GM12872 (cell line): ENCODE data around the gene NFATC1.

Experiments
- TF ChIP-seq, protein P1 (sequence below): IDR thresholded peaks from 3 replicates; pipeline ENCODE4 v1.5.1; 2011; ENCODE audit warnings: low read depth, mild to moderate bottlenecking, low read length, moderate library complexity; ENCODE audit not compliant: insufficient read depth

NFATC1 gene

GRCh38 chr18:79487183-79487800 is 91.6 kb downstream of the NFATC1 start:
- TF ChIP-seq, protein P1, sequence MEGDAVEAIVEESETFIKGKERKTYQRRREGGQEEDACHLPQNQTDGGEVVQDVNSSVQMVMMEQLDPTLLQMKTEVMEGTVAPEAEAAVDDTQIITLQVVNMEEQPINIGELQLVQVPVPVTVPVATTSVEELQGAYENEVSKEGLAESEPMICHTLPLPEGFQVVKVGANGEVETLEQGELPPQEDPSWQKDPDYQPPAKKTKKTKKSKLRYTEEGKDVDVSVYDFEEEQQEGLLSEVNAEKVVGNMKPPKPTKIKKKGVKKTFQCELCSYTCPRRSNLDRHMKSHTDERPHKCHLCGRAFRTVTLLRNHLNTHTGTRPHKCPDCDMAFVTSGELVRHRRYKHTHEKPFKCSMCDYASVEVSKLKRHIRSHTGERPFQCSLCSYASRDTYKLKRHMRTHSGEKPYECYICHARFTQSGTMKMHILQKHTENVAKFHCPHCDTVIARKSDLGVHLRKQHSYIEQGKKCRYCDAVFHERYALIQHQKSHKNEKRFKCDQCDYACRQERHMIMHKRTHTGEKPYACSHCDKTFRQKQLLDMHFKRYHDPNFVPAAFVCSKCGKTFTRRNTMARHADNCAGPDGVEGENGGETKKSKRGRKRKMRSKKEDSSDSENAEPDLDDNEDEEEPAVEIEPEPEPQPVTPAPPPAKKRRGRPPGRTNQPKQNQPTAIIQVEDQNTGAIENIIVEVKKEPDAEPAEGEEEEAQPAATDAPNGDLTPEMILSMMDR, result no peak

DNA sequence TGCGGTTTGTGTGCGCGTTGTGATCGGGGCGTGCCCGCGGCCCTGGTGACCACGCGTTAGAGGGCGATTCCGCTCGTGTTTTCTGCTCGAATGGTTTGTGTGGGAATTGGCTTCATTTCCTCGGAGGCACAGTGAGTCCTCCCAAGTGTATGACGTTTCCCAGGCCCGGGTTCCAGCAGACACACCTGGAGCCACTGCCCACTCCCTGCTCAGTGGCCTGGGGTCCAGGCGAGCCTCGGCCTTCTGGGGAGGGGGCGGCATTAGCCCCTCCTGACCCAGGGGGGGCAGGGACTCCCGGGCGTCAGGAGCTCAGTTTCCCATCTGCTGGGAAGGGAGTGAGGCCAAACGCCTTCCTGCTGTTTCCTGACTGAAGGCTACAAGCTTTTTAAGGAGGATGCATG is 92.1 kb downstream of the NFATC1 start:
- TF ChIP-seq, protein P1, result no peak

GRCh38 chr18:79488311-79489050 is 92.8 kb downstream of the NFATC1 start:
- TF ChIP-seq, protein P1, result no peak

DNA sequence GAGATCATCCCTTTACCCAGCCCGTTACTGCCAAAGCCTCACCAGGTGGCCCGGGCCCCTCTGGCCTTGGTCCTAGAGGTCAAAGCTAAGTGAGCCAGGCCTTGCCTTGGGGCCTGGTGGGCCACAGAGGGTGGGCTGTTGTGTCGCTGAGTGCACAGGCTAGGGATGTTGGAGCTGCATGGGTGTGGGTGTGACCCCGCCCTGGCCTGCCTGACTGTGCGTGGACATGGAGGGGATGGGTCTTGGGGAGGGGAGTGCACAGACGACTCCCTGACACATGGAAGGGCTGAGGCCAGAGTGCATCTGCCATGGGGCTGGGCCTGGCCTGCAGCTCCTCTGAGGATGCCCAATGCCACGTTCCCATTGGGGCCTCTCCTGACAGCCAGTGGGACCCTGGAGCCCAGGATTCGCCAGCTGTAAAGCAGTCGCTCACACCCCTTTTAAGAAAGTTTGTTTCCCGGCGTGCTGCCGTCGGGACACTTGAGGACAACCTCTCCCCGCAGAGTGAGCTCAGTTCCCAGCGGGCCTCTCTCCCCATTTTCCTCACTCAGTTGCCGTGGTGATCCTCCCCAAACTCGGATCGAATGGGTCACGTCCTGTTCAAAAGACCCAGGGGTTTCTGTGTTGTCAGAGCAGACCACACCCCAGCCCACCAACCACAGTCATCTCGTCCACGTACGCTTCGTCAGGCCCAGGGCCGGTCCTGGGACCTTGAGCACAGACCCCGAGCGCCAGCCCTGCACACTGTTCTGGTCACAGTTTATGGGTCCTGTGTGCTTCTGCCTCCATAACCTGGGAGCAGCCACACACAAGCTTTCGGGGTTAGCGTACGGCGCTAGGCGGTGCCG is 93.5 kb downstream of the NFATC1 start:
- TF ChIP-seq, protein P1, result no peak

- TF ChIP-seq, protein P1, result no peak
Observed at GRCh38 chr18:79489899-79490625, 94.3 kb downstream of the NFATC1 start.

DNA sequence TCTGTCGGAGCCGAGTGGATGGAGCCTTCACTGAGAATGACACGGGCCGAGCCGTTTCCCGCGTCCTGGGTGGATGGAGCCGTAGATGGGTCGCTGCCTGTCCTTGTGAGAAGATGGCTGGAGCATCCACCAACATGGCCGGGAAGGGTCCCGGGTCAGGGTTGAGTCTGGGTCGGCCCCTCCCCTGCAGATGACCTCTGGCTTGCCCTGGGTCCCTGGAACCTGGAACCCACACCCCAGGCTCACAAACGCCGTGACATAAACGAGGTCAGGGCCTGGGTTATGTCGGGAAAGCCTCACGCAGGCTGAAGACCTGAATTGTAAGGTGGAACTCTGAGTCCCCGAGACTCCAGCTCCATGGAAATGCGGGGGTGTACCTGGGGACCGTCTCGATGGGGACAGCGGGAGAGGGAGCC is 94.9 kb downstream of the NFATC1 start:
- TF ChIP-seq, protein P1, result no peak
